Erythroblast (primary cell): ENCODE results near the gene CFC1.
"Not testable (repeated sequence)": the region's sequence is repeated elsewhere in the genome, so short reads cannot be mapped to it uniquely, and the experiment has no call there.

Experiments used
- DNase-seq, 2 experiments: peaks; one replicate each; lab custom pipeline; 2025; lab: John Stamatoyannopoulos, UW

The CFC1 gene

DNA sequence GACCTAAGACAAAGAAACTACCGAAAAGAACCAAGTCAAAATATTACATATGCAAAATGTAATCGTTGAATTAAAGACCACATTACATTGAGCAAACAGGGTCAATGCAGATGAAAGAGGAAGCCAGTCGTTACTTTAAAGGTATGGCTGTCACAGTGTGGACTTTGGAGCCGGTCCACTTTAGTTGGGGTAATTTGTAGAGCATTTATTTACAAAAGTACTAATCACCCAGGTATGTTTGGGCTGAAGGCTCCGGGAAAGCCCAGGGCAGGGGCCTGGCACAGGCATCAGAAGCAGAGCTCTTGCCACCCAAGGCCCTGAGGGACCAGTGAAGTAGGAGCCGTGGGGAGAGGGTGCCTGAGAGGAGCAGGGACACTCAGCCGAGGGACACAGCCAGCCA lies 15.8 kb downstream of the CFC1 start:
- not testable (repeated sequence) for DNase-seq

DNA sequence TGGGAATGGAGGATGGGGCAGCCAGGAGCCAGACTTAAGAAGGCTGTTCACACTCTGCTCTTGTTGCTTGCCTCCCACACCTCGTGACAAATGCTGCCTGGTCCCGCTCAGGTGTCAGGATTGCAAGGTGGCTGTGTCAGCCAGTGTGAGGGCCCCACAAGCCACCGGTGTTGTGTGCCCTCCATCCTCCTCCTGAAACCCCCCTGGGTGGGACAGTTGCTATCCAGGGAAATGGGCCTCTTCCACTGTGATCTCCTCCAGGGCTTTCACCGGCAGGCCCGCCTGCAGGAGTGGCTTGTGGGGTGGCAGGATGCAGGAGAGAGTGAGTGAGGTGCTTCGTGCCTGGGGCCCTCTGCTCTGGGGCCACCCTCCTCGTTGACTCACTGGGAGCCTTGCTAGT lies 16.4 kb downstream of the CFC1 start:
- DNase-seq = not testable (repeated sequence)

DNA sequence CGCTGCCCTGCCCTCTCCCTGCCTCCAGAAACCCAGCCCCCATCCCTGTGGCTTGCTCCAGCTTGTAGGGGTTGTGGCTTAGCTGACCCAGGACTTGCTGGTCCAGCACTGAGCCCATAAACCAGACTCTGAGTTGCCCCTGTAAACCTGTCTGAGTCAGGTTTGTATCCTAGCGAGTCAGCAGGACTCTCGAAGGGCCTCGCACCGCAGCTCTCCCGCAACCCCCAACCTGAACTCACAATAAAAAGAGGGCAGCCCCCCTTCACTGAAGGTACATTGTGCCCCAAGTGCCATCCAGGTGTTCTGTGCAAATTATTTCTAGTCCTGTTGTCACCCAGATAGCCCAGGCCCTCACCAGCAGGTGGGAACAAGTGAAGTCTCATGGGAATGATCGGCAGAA lies 17.9 kb downstream of the CFC1 start:
- DNase-seq = not testable (repeated sequence)

DNA sequence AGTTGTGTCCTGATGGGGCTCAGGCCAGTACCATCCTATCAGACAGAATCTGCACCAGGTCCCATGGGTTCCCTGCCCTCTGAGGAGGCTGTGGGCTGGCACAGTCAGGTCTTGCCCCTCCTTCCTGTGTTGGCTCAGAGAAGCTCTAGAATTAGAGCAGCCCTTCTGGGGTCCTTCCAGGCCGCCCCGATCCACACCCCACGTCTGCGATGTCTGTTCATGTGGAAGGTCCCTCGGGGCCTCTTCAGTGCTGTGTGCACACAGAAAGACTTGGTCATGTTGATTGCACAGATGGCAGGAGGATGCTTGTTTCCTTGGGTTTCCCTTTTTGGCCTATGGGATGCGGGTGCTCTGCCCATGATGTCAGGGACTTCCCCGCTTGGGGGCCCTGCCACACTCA lies 20.3 kb downstream of the CFC1 start:
- not testable (repeated sequence) for DNase-seq

DNA sequence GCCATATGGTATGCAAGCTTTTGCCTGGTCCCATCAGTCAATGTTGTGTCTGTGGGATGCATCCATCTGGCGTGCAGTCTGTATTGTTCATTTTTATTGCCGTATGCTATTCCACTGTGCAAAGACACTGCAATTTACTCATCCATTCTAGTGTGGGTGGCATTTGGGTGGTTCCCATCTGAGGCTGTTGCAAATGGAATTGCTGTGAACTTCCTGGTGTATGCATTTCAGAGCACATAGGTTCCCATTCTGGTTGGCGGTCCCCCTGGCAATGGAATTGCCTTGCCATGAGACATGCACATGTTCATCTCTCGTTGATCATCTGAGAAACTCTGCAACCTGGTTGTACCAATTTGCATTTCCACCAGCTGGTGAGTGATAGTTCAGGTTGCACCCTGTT lies 21.8 kb downstream of the CFC1 start:
- DNase-seq = not testable (repeated sequence)

DNA sequence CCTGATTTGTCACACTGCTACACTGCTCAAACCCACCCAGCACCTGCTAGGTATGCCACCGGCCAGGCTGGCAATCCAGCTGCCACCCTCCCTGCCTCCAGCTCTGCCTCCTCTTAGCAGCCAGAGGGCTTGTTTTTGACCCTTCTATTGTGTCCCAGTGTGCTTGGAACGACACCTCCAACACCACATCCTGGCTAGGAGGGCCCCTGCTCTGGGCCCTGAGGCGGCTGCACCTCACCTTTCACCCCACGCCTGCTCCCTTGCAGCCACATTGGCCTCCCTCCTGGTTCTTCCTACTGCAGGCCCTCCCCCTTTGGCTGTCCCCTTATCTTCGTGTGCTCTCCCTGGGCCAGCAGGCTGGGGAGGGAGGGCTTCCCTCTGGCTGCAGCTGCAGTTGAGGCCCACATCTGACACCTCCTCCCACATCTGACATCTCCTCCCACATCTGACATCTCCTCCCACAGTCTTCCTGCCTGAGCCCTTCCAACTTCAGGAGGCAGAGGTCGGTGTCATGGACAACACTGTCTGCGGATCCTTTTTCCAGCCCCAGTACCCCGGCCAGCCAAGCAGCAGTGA lies 23.1 kb downstream of the CFC1 start:
- not testable (repeated sequence) for DNase-seq

DNA sequence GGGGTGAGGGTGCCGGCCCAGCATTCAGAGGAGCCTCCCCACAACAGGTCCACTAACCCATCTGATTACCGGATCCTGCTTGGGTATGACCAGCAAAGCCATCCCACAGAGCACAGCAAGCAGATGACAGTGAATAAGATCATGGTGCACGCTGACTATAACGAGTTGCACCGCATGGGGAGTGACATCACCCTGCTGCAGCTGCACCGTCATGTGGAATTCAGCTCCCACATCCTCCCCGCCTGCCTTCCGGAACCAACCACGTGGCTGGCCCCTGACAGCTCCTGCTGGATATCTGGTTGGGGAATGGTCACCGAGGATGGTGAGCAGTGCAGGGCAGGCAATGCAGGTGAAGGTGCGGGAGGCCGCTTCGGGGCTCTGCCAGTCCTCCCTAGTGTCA lies 25.1 kb downstream of the CFC1 start:
- not testable (repeated sequence) for DNase-seq

DNA sequence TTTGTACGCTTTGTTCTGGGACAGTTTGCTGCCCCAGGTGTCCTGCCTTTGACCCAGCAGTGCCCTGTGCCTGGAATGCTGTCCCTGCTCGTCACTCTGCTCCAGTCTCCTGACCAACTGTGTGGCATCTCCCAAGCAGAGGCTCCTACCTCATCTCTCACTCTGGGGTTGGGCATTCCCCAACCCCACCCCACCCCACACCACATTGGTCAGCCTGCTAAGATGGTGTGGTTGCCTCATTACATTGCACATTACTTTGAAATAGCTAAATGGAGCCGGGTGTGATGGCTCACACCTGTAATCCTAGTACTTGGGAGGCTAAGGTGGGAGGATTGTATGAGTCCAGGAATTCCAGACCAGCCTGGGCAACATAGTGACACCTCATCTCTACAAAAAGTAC lies 27.4 kb downstream of the CFC1 start:
- DNase-seq = not testable (repeated sequence)

DNA sequence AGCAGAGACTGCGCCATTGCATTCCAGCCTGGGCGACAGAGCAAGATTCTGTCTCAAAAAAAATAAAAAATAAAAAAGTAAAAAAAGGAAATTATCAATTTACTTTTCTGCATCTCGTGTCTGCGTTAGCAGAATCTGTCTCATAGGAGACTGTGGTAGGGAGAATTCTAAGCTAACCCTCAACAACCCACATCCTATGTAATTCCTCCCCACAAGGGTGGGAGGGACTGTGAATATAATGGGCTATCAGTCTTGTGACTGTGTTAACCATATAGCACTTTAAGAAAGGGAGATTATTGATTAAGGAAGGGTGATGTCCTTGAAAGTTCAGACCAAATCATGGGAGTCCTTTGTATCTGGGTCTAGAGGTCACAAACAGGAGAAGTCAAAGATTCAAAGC lies 33.2 kb downstream of the CFC1 start:
- DNase-seq = not testable (repeated sequence)

DNA sequence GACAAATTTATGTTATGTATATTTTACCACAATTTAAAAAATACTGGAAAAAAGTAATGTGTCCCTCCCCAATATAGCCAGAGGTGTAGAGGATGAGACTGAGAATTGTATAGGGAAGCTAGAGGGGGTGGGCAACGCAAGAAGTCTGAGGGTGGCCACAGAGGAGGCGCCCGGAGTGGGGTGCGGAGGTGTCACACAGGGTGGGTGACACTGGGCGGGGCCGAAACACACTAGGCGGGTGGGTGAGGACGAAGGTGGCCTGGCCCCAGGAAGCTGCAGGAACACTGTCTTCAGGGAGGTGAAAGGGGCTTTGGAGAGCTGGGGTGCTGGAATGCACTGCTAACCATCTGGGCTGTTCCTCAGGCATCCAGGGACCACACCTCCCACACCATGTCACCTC lies 42.9 kb downstream of the CFC1 start:
- DNase-seq = not testable (repeated sequence)

DNA sequence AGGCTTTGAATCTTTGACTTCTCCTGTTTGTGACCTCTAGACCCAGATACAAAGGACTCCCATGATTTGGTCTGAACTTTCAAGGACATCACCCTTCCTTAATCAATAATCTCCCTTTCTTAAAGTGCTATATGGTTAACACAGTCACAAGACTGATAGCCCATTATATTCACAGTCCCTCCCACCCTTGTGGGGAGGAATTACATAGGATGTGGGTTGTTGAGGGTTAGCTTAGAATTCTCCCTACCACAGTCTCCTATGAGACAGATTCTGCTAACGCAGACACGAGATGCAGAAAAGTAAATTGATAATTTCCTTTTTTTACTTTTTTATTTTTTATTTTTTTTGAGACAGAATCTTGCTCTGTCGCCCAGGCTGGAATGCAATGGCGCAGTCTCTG lies 45.2 kb downstream of the CFC1 start:
- DNase-seq = not testable (repeated sequence)

DNA sequence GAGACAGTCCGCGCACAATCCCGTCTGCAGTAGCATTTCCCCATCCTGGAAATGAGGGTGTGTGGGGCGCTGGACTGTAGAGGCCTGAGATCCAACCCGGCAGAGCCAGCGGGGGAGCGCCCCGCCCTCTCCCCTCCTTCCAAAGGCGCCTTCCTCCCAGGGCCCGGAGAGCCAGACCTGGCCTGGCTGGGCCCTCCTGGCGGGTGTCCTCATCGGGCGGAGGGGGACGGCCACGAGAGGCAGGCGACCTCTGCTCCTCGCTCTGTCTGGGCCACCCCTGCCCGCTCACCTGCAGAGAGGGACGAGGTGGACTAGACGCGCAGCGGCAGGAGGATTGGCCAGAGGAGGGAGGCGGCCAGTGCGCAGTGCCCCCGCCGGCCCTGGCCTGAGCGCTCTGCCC lies 49.9 kb downstream of the CFC1 start:
- not testable (repeated sequence) for DNase-seq

DNA sequence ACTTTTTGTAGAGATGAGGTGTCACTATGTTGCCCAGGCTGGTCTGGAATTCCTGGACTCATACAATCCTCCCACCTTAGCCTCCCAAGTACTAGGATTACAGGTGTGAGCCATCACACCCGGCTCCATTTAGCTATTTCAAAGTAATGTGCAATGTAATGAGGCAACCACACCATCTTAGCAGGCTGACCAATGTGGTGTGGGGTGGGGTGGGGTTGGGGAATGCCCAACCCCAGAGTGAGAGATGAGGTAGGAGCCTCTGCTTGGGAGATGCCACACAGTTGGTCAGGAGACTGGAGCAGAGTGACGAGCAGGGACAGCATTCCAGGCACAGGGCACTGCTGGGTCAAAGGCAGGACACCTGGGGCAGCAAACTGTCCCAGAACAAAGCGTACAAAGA lies 51.0 kb downstream of the CFC1 start:
- DNase-seq = not testable (repeated sequence)

DNA sequence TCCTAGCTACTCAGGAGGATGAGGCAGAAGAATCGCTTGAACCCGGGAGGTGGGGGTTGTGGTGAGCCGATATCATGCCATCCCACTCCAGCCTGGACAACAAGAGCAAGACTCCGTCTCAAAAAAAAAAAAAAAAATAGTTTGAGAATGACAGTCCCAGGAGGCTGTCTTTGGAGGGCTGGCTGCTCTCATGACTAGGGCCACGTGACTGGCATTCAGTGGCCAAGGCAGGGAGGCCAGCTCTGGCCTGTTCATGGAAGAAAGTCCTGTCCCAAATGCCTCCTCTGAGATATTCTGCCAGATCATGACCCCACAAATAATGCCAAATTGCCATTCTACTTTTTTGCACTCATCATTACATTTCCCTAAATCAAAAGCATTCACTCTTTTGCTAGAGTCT lies 54.4 kb downstream of the CFC1 start:
- not testable (repeated sequence) for DNase-seq

DNA sequence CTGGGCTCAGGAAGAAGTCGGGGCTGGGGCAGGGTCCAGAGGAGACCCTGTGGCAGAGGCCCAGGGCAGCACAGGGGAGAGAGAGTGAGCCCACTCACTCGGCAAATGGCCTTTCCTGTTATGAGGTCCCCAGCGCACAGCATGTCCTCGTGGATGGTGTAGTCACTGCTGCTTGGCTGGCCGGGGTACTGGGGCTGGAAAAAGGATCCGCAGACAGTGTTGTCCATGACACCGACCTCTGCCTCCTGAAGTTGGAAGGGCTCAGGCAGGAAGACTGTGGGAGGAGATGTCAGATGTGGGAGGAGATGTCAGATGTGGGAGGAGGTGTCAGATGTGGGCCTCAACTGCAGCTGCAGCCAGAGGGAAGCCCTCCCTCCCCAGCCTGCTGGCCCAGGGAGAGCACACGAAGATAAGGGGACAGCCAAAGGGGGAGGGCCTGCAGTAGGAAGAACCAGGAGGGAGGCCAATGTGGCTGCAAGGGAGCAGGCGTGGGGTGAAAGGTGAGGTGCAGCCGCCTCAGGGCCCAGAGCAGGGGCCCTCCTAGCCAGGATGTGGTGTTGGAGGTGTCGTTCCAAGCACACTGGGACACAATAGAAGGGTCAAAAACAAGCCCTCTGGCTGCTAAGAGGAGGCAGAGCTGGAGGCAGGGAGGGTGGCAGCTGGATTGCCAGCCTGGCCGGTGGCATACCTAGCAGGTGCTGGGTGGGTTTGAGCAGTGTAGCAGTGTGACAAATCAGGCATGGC lies 55.4 kb downstream of the CFC1 start:
- not testable (repeated sequence) for DNase-seq

DNA sequence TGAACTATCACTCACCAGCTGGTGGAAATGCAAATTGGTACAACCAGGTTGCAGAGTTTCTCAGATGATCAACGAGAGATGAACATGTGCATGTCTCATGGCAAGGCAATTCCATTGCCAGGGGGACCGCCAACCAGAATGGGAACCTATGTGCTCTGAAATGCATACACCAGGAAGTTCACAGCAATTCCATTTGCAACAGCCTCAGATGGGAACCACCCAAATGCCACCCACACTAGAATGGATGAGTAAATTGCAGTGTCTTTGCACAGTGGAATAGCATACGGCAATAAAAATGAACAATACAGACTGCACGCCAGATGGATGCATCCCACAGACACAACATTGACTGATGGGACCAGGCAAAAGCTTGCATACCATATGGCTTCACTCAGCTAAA lies 56.6 kb downstream of the CFC1 start:
- not testable (repeated sequence) for DNase-seq
